ENCODE measurements around the gene RHBDF2. TPM values are rescaled to one million over a fixed set of nuclear protein-coding genes. Genes with fewer than 3 reads are reported as not detected.

The RHBDF2 gene
- polyA plus RNA-seq, 3 donors: 36.9 to 124 (median 68.6) TPM

GRCh38 chr17:76433693-76434092 is 67.5 kb downstream of the RHBDF2 start:
- no peak for DNase-seq
- H3K27me3 Mint-ChIP-seq (ENCODE audit: low read depth in 3 of 3): peaks cover 0 to 1% (median 0%) of the 10 kb centered on the region in 3 donors
- Histone ChIP-seq H3K4me2 (replicated peaks; ENCODE audit: extremely low read depth, low read length, poor library complexity, severe bottlenecking) (no peak overlapping the region), H4K20me1 (ENCODE audit: insufficient read depth, low read length) (peaks cover 80% of the 10 kb centered on the region), H3K79me2 (ENCODE audit: insufficient read depth, low read length) (peaks cover 47% of the 10 kb centered on the region), H3K27me3 (ENCODE audit: control insufficient read depth in 2 of 2, insufficient read depth in 2 of 2, low read length in 2 of 2) (no peaks in the 10 kb centered on the region), H3K9me3 (replicated peaks in 1 of 2; ENCODE audit: control insufficient read depth in 1 of 2, insufficient read depth in 1 of 2, low read length in 2 of 2) (no peaks in the 10 kb centered on the region), H3K9ac (ENCODE audit: insufficient read depth, low read length, poor library complexity, severe bottlenecking) (no peak overlapping the region), H3K4me1 (ENCODE audit: control insufficient read depth in 1 of 2, insufficient read depth in 2 of 2, low read length in 2 of 2) (no peaks in the 10 kb centered on the region), H3K4me3 (replicated peaks in 1 of 3; ENCODE audit: low read depth in 2 of 3, low read length in 3 of 3) (no peak overlapping the region), H2AFZ (ENCODE audit: insufficient read depth, low read depth, low read length, poor library complexity, severe bottlenecking) (no peak overlapping the region), H3K36me3 (replicated peaks in 1 of 2; ENCODE audit: control insufficient read depth in 1 of 2, insufficient read depth in 2 of 2, low read length in 2 of 2) (no peaks in the 10 kb centered on the region), H3K27ac (ENCODE audit: low read depth in 1 of 2, low read length in 2 of 2) (no peak overlapping the region)
- H3K27ac Mint-ChIP-seq: peak overlapping the region in 1 of 7 donors; percentile 5
- H3K9me3 Mint-ChIP-seq: no peaks in the 10 kb centered on the region
- no peak for TF ChIP-seq CTCF (IDR thresholded peaks at IDR 0.05)
- intact Hi-C loops (cut with micrococcal nuclease): no loop called here
- H3K4me3 Mint-ChIP-seq: no peak overlapping the region
- WGBS (ENCODE audit: insufficient coverage): no CpG with 5 or more reads among the region's 9 CpGs
- peaks cover 12 to 14% of the 10 kb centered on the region in 2 donors for H3K36me3 Mint-ChIP-seq
- H3K4me1 Mint-ChIP-seq: peaks cover 9% of the 10 kb centered on the region

- H3K4me3 ChIP-seq (replicated peaks in 1 of 3; ENCODE audit: low read depth in 2 of 3, low read length in 3 of 3): no peak overlapping the region
- H3K4me1 Mint-ChIP-seq: peaks cover 14% of the 10 kb centered on the region
These were observed 68.4 kb downstream of the RHBDF2 start for GRCh38 chr17:76432712-76433336.

More at GRCh38 chr17:76432712-76433336, 68.4 kb downstream of the RHBDF2 start:
- Histone ChIP-seq H3K4me2 (replicated peaks; ENCODE audit: extremely low read depth, low read length, poor library complexity, severe bottlenecking) (no peak overlapping the region), H3K9me3 (replicated peaks in 1 of 2; ENCODE audit: control insufficient read depth in 1 of 2, insufficient read depth in 1 of 2, low read length in 2 of 2) (no peaks in the 10 kb centered on the region), H3K27me3 (ENCODE audit: control insufficient read depth in 2 of 2, insufficient read depth in 2 of 2, low read length in 2 of 2) (no peaks in the 10 kb centered on the region), H3K9ac (ENCODE audit: insufficient read depth, low read length, poor library complexity, severe bottlenecking) (no peak overlapping the region), H3K27ac (ENCODE audit: low read depth in 1 of 2, low read length in 2 of 2) (no peak overlapping the region), H3K79me2 (ENCODE audit: insufficient read depth, low read length) (peaks cover 41% of the 10 kb centered on the region), H3K4me1 (ENCODE audit: control insufficient read depth in 1 of 2, insufficient read depth in 2 of 2, low read length in 2 of 2) (no peaks in the 10 kb centered on the region), H4K20me1 (ENCODE audit: insufficient read depth, low read length) (peaks cover 71% of the 10 kb centered on the region), H2AFZ (ENCODE audit: insufficient read depth, low read depth, low read length, poor library complexity, severe bottlenecking) (no peak overlapping the region), H3K36me3 (replicated peaks in 1 of 2; ENCODE audit: control insufficient read depth in 1 of 2, insufficient read depth in 2 of 2, low read length in 2 of 2) (no peaks in the 10 kb centered on the region)
- TF ChIP-seq CTCF (IDR thresholded peaks at IDR 0.05): peak; percentile 71
- peaks cover 12 to 18% of the 10 kb centered on the region in 2 donors for H3K36me3 Mint-ChIP-seq
- intact Hi-C loops (cut with micrococcal nuclease): no loop called here
- no peak overlapping the region for H3K4me3 Mint-ChIP-seq
- H3K27ac Mint-ChIP-seq: no peak overlapping the region
- no CpG with 5 or more reads among the region's 3 CpGs for whole genome bisulfite sequencing (ENCODE audit: insufficient coverage)
- peaks cover 0 to 1% (median 0%) of the 10 kb centered on the region in 3 donors for H3K27me3 Mint-ChIP-seq (ENCODE audit: low read depth in 3 of 3)
- DNase-seq: no peak
- no peaks in the 10 kb centered on the region for H3K9me3 Mint-ChIP-seq
